HG03139 (cell line): ENCODE results near the gene SERINC5.

Experiments
- ATAC-seq: cut with Tn5 transposase; IDR thresholded peaks from one replicate; pipeline ENCODE4 v1.9.1; 2021; ENCODE audit not compliant: unreplicated experiment

The SERINC5 gene

DNA sequence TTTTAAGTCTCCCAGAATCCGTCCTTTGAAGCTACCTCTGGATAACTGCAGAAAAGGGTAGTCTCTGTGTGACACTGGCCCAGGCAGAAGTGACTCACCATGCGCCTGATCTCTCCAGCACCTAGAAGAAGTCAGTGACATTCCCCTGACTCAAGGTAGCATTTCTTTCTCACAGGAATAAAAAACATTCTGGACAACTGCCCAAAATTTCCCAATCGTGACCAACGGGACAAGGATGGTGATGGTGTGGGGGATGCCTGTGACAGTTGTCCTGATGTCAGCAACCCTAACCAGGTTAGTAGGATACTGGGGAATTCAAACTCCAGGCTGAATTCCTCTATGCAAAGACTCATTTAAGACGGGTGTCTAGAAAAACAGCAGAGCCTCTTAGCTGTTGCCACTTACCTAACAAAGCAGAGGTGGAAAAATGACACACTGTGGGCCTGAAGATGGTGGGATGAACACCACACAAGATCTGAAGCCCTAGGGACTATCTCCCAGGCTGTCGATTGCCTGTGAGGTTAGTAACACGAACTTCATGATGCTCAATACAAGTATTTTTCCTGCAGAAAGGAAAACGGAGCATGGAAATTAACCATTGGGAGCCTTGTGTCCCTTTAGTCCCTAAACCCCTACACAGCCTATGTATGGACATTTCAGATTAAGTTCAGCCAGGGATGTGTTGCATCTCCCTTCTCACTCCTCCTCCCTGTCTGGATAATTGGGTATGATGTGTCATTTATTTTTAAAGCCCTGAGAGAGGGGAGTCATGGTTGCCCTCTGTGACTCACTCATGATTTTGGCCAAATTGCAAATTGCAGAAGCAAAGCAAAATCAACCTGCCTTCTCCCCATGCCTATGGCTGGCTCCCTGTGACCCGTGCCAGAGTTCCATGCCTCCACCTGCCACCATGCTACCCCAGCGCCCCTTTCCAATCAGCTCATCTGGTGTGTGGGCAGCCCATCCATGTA is 183.5 kb downstream of the SERINC5 start:
- ATAC-seq, result no peak

DNA sequence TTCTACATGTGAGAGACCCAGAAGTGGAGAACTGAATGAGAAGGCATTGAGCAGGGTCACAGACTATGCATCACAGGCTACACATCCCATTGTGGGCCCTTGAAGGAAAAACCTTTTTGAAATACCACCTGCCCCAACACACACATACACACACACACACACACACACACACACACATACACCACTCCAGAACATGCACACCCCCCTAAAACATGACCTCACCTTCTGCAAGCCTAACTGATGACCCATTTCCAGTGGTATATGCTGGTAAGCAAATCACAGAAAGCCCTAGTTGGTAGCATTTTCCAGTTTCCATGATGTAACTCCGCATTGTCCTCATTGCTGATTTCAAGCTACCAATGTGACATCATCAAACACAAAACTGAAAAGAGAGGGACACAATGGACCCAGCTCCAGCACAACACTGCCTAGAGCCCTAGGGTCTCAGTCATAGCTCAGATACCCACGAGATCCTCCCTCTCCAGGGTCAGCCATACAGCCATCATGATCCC is 184.3 kb downstream of the SERINC5 start:
- no peak for ATAC-seq

DNA sequence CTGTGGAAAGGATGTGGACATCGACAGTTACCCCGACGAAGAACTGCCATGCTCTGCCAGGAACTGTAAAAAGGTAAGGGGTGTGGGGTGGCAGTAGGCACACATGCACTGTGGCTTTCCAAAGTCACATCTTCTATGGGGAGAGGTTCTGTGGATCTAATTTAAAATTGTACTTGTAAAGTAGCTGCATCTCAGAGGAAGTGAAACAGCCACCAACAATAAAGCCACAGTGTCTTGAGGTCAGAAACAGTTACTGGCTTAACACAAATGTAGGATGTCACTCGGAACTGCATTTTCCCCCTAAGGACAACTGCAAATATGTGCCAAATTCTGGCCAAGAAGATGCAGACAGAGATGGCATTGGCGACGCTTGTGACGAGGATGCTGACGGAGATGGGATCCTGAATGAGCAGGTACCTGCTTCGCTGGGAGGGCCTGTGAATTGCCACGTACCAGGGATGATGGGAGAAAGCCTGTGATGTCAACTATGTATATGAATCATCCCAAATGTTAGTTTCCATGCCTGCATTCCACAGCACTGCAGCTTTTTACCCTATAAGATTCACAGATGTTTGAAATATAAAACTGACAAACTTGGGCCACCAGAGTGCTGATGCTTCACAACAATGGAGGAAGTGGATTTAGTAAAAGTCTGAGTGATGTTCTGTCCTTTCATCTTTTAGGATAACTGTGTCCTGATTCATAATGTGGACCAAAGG is 185.4 kb downstream of the SERINC5 start:
- no peak for ATAC-seq

DNA sequence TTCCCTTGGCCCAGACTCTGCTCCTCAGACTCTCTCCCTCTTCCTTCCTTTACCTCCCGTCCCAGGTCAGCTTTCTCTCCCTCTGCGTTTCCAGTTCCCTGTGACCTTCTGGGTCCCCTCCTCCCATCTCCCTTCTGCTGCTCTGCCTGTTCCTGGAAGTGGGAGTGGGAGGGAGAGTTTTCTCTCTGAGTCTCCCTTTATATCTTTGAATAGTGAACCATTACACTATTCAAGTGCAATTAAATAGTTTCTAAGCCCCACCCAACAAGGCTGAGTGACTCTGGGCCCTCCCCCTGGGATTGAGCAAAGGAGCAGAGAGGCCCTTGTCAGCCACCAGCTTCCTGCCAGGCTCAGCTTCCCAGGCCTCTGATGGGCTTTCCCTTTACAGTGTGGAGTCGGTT is 185.9 kb downstream of the SERINC5 start:
- ATAC-seq, result no peak

DNA sequence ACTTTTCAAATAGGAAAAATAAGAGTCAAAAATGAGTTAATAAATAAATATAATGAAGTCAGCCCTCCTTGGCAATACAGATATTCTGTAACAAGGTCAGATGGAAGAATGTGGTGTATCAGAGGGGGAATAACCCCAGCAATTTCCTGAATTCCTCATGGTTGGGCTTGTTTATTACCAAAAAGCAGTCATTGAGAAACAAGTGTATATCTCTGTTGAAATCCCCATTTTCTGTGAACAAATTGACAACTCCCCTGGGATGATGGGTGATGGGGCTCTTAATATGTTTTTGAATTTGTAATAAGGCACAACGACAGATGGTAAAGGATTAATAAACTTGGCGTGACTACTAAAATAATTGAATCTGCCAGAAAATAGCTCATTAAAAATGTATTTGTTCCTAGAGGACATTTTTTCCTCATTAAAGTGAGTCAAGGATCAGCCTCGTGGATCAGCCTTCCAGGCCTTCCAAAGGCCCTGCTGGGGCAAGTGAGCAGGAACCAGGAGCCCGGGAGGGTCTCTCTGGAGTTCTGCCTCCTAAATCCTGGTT is 186.5 kb downstream of the SERINC5 start:
- no peak for ATAC-seq

DNA sequence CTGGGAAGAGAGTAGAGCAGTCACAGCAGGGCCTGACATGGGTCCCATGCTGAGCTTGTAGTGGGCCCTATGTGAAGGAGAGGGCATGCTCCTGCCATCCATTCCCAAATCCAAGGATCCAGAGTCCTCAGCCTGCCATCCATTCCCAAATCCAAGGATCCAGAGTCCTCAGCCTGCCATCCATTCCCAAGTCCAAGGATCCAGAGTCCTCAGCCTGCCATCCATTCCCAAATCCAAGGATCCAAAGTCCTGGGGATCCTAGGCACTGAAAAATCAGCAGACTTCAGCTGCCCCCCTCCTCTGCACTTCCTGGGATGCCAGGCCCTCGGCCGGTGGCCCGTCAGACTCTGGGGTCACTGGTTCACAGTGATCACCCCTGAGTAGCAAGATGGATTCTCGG is 187.1 kb downstream of the SERINC5 start:
- no peak for ATAC-seq

DNA sequence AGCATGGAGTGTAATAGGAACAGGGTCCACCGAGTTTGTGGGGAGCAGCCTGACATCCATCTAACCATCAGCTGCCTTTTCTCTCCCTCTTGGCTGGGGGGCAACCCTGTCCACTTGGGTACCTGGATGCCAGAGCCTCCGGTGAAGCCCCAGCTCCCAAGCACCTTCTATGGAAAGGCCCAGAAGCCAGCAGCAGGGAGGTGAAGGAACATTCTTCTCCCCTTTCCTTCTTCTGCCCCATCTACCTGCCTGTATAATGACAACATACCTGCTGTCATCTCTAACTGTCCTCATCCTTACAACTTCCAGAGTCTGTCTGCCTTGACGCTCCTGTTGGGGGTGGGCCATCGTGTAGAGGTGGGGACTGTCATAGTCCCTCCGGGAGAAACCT is 187.6 kb downstream of the SERINC5 start:
- no peak for ATAC-seq

DNA sequence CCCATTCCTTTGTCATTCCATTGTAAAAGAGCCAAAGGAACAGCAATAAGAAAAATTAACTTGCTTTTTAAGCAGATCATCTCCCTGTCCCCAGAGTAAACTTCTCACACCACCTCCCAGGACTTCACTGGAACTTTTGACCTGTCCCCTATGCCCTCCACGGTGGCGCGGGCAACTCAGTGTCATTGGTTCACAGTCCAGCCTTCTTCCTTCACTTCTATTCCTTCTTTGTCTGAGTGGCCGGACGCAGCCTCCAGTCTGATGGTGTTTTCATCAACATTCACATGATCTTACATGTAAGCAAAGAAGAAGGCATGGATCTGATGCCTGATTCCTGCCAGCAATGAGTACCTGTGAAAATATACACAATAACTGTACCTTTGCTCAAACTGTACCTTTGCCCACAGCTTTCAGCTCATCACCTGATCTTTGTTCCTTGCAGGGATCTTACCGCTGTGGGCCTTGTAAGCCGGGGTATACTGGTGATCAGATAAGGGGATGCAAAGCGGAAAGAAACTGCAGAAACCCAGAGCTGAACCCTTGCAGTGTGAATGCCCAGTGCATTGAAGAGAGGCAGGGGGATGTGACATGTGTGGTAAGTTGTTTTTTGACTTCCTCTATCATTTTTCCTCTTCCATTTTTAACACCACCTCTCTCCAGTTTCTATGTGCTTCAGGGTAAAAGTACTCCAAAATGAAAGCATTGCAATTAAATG is 188.2 kb downstream of the SERINC5 start:
- no peak for ATAC-seq

DNA sequence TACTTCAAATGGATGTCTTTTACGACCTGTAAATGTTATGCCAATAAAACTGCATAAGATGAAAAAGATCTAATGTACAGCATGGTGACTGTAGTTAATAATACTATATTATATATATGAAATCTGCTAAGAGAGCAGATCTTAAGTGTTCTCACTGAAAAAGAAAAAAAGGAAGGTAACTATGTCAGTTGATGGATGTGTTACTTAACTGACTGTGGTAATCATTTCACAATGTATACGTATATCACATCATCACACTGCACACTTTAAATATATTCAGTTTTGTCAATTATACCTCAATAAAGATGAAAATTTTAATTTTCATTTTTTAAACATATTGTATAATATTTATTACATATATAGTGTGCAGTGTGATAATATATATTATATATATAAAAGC is 188.8 kb downstream of the SERINC5 start:
- no peak for ATAC-seq

DNA sequence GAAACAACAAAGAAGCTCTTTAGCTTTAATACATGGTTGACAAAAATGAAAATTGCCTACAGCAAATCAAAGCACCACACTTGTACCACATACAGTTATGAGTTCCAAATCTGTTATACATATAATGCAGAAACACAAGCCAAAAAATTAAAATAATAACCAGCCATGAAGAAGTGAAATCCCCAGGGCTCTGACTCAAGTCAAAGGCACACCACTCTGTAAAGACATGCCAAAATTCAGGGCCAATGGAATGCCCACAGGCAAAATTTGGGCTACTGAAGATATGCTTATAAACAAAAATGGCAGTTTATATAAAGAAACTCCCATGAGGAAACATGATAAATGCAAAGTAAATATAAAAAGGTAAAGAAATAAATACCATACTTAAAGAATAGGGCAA is 191.7 kb downstream of the SERINC5 start:
- ATAC-seq, result no peak
